ENCODE results near the gene PRR5L.

DNA sequence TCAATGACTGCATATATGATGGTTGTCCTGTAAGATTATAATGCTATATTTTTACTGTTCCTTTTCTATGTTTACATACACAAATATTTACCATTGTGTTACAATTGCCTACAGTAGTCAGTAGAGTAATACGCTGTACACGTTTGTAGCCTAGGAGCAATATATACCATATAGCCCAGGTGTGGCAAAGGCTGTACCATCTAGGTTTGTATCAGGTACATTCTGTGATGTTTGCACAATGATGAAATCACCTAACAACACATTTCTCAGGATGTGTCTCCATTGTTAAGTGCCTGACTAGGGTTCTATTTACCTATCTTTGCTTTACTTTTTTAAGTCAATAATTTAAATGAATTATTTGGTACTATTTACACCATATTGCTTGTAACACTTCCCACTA is 21.9 kb downstream of the PRR5L start:
- TF ChIP-seq POLR2A (IDR thresholded peaks at IDR 0.05; ENCODE audit: low read depth, low read length) (no peak), TAF1 (IDR thresholded peaks at IDR 0.05; ENCODE audit: borderline replicate concordance, low read depth, low read length) (no peak)
